Peyer's patch (tissue), 4 donors: ENCODE measurements around the gene CCDC85C. TPM values are rescaled to one million over a fixed set of nuclear protein-coding genes. Genes with fewer than 3 reads are reported as not detected.

Source experiments
- DNase-seq, 3 donors: peaks; one replicate each; pipeline ENCODE4 v3.0.0-alpha.2; 2017 to 2019
- H3K27ac ChIP-seq, 4 donors: fragments of 200-600 bp; sonication (generic); one replicate each; pipeline ENCODE4 v1.5.1; 2016 to 2019
- H3K27me3 ChIP-seq, 2 donors: fragments of 200-600 bp; sonication (generic); one replicate each; pipeline ENCODE4 v1.5.1; 2019
- H3K36me3 ChIP-seq, 3 donors: fragments of 200-600 bp; sonication (generic); one replicate each; pipeline ENCODE4 v1.5.1; 2016 to 2019
- H3K4me1 ChIP-seq, 4 donors: fragments of 200-600 bp; sonication (generic); one replicate each; pipeline ENCODE4 v1.5.1; 2016 to 2019
- H3K4me3 ChIP-seq, 4 donors: fragments of 200-600 bp; sonication (generic); 1 replicate in 3 of 4; 2 replicates in 1 of 4; pipeline ENCODE4 v1.5.1; 2016 to 2019; ENCODE audit warnings: mild to moderate bottlenecking in 1 of 4
- H3K9me3 ChIP-seq, 4 donors: fragments of 200-600 bp; sonication (generic); one replicate each; pipeline ENCODE4 v1.5.1; 2016 to 2019; ENCODE audit warnings: mild to moderate bottlenecking in 1 of 4
- CTCF ChIP-seq, 6 experiments: fragments of 450-650 bp in 4 of 6; fragments of 200-600 bp in 2 of 6; sonication (generic) in 1 of 6; IDR thresholded peaks; one replicate each; pipeline ENCODE4 v1.5.1; 2017 to 2019; ENCODE audit warnings: antibody characterized with exemption in 6 of 6, mild to moderate bottlenecking in 3 of 6, moderate library complexity in 1 of 6
- POLR2A ChIP-seq, 2 donors: fragments of 450-650 bp; IDR thresholded peaks; one replicate each; pipeline ENCODE4 v1.5.1; 2017; ENCODE audit warnings: antibody characterized with exemption in 2 of 2, mild to moderate bottlenecking in 2 of 2, moderate library complexity in 2 of 2
- total RNA-seq, 4 donors: library from RNA; depleted of rRNA; stranded (reverse); fragments of >200 nt; gene quantifications; one replicate each; pipeline ENCODE4 v1.1.0, GENCODE V29; 2016

CCDC85C gene
- total RNA-seq, 4 donors from 2014 or later: 19.8 to 98.1 (median 78.8) TPM

GRCh38 chr14:99543985-99544384, 60.0 kb downstream of the CCDC85C start:
- H3K27me3 ChIP-seq: no peaks in the 10 kb centered on the region
- TF ChIP-seq POLR2A (IDR thresholded peaks at IDR 0.05) (no peak), CTCF (IDR thresholded peaks at IDR 0.05) (no peak)
- H3K27ac ChIP-seq: no peak overlapping the region
- H3K9me3 ChIP-seq: no peaks in the 10 kb centered on the region
- H3K4me1 ChIP-seq: peaks cover 0 to 27% (median 0%) of the 10 kb centered on the region in 4 donors
- no peak overlapping the region for H3K4me3 ChIP-seq
- H3K36me3 ChIP-seq: no peaks in the 10 kb centered on the region
- no peak for DNase-seq

GRCh38 chr14:99543370-99543769, 60.6 kb downstream of the CCDC85C start:
- H3K36me3 ChIP-seq: no peaks in the 10 kb centered on the region
- H3K27ac ChIP-seq: no peak overlapping the region
- DNase-seq: no peak
- no peak for TF ChIP-seq POLR2A (IDR thresholded peaks at IDR 0.05)
- TF ChIP-seq CTCF (IDR thresholded peaks at IDR 0.05): no peak
- H3K4me1 ChIP-seq: peaks cover 0 to 27% (median 0%) of the 10 kb centered on the region in 4 donors
- H3K27me3 ChIP-seq: no peaks in the 10 kb centered on the region
- no peak overlapping the region for H3K4me3 ChIP-seq
- H3K9me3 ChIP-seq: no peaks in the 10 kb centered on the region

DNA sequence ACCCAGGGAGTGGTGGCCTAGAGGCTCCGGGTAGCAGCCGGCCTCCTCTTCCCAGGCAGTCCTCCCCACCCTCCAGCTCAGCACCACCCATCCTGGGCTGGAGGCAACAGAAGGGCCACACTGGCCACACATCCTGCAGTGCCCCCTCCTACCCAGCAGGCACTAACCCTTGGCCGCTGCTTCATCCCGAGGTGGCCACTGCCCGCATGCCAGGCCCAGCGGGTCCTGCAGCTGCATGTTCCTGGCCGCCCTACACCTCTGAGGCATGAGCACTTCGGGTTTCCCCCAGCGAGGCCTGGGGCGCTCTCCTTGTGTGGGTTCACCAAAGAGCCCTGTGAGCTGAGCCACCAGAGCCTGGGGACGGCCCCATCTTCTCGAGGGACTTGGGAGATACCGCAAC, 61.4 kb downstream of the CCDC85C start:
- H3K27me3 ChIP-seq: no peaks in the 10 kb centered on the region
- H3K4me1 ChIP-seq: peaks cover 0 to 31% (median 0%) of the 10 kb centered on the region in 4 donors
- no peak for TF ChIP-seq CTCF (IDR thresholded peaks at IDR 0.05)
- no peak for TF ChIP-seq POLR2A (IDR thresholded peaks at IDR 0.05)
- DNase-seq: no peak
- no peaks in the 10 kb centered on the region for H3K9me3 ChIP-seq
- H3K27ac ChIP-seq: no peak overlapping the region
- no peak overlapping the region for H3K4me3 ChIP-seq
- H3K36me3 ChIP-seq: no peaks in the 10 kb centered on the region

GRCh38 chr14:99541677-99542470, 62.1 kb downstream of the CCDC85C start:
- no peaks in the 10 kb centered on the region for H3K27me3 ChIP-seq
- DNase-seq: no peak
- H3K36me3 ChIP-seq: no peaks in the 10 kb centered on the region
- H3K4me1 ChIP-seq: peaks cover 0 to 31% (median 0%) of the 10 kb centered on the region in 4 donors
- H3K27ac ChIP-seq: no peak overlapping the region
- H3K4me3 ChIP-seq: no peak overlapping the region
- H3K9me3 ChIP-seq: no peaks in the 10 kb centered on the region
- no peak for TF ChIP-seq CTCF (IDR thresholded peaks at IDR 0.05)
- TF ChIP-seq POLR2A (IDR thresholded peaks at IDR 0.05): no peak

GRCh38 chr14:99541211-99541610, 62.8 kb downstream of the CCDC85C start:
- DNase-seq: no peak
- Histone ChIP-seq H3K9me3 (no peaks in the 10 kb centered on the region), H3K4me3 (no peak overlapping the region), H3K4me1 (peaks cover 0 to 31% (median 0%) of the 10 kb centered on the region in 4 donors), H3K27ac (no peak overlapping the region), H3K27me3 (no peaks in the 10 kb centered on the region), H3K36me3 (no peaks in the 10 kb centered on the region)
- TF ChIP-seq POLR2A (IDR thresholded peaks at IDR 0.05) (no peak), CTCF (IDR thresholded peaks at IDR 0.05) (no peak)
